Activated CD4-positive, alpha-beta T cell treated with anti-CD3 and anti-CD28 coated beads, Interleukin-2, amount 50 U/mL, for 48 hours (primary cell): ENCODE data around the gene TPSD1.
"Not testable (repeated sequence)": the region's sequence is repeated elsewhere in the genome, so short reads cannot be mapped to it uniquely, and the experiment has no call there.

ENCODE experiments used
- DNase-seq, 2 experiments: peaks; one replicate each; pipeline ENCODE4 v3.0.0-alpha.2; 2020

Gene TPSD1

DNA sequence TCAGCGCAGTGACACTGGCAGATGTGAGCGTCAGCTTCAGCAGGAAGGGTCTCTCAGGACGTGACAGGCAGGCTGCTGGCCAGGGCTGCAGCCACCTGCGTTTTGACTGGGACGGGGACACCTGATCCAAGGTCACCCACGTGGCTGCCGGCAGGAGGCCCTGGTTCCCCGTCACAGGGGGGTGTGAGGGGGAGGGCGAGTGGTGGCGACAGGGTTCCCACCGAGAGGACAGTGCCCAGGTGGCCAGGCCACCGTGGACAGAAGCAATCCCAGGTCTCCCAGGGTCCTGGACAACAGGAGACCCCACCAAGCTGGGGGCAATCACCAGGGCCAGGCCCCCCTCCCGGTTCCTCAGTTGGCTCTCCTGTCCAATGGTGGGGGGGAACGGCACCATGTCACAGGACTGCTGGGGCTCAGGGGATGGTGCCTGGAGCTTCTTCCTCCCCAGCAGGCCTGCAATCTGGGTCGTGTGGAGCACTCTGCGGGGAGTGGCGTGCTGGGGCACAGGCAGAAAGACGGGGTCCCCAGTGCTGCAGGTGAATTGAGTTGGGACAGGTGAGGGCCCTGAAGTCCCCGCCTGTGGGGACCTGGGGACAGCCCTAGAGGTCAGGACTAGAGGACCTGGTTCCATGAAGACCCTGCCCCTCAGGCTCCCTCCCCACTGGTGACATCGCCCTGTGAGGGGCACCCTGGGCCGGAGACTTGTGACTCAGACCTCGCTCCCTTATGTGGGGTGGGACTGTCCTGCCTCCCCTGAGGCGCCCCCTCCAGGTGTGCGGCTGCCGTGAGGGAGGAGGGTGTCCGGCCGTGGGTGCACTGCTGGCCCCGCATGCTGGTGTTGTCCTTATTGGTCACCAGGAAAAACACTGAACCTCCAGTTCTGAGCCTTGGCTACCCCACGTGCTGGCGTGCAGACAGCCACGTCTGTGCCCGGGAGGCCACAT, 11.7 kb upstream of the TPSD1 start:
- DNase-seq: not testable (repeated sequence)

- DNase-seq: no peak
These were observed 11.0 kb upstream of the TPSD1 start for GRCh38 chr16:1244881-1245280.

DNA sequence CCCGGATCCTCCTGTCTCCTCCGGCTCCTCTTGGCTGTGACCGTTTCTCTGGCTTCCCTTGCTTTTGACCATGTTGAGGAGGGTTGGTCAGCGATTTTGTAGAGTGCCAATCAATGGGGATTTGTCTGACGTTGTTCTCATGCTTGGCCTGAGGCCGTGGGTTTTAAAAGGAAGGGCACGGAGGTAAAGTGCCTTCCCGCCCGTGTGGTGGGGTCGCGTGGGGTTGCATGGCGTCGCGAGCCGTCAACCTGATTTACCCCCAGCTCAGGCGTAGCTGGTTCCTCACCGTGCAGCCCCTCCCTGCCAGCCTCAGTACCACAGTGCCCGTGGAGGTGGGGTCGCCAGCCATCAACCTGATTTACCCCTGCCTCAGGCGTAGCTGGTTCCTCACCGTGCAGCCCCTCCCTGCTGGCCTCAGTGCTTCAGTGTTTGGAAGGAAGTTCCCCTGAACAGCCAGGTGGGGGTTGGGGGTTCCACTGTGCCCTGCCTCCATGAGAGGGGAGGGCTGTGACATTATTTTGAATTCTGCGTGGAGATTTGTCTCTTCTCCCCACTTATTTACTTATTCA, 10.3 kb upstream of the TPSD1 start:
- no peak for DNase-seq

DNA sequence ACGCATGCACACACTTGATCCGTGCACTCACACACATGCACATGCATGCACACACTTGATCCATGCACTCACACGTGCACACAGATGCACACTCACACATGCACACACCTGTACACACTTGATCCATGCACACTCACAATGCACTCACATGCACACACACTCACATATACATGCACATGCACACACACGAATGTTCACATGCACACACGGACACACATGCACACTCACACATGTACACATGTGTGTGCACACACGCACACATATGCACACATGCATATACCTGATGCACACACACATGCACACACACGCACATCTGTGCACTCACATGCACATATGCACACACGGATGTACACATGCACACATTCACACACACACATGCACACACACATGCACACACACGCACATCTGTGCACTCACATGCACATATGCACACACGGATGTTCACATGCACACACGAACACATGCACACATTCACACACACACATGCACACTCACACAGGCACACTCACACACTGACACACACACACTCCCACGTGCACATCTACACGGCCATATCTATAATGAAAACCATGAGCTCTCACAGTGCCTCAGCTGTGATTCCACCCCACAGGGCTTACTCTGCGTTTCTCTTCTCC, 7.8 kb upstream of the TPSD1 start:
- DNase-seq: not testable (repeated sequence)

DNA sequence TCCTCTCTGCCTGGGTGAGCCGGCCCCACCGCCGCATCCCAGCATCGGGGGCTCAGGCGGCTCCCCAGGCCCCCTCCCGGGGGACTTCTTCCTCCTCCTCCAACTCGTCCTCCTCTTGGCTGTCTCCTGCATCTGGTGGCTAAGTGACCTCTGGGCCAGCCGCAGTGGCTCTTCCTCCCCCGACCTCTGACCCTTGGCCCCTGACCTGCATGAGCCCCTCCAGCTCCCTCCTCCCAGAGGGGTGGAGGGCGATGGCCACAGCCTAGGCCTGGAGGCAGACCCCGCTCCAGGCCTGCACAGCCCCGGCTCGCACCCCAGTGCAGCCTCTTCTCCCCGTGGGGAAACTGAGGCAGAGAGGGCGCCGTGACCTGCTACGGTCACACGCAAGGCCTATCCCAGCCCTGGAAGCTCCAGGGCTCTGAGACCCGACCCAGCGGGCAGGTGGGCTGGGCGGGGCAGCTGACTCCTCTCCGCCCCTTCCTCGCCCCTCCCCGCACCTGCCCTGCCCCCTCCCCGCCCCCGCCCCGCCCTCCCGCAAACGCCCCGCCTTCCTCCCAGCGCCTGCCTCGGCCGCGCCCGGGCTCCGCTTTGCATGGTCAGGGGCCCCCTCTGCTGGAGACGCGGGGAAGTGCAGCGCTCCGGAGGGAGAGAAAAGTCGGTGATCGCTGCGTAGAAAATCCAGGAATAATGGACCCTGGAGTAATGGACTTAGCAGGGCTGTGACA, 6.7 kb upstream of the TPSD1 start:
- not testable (repeated sequence) for DNase-seq

DNA sequence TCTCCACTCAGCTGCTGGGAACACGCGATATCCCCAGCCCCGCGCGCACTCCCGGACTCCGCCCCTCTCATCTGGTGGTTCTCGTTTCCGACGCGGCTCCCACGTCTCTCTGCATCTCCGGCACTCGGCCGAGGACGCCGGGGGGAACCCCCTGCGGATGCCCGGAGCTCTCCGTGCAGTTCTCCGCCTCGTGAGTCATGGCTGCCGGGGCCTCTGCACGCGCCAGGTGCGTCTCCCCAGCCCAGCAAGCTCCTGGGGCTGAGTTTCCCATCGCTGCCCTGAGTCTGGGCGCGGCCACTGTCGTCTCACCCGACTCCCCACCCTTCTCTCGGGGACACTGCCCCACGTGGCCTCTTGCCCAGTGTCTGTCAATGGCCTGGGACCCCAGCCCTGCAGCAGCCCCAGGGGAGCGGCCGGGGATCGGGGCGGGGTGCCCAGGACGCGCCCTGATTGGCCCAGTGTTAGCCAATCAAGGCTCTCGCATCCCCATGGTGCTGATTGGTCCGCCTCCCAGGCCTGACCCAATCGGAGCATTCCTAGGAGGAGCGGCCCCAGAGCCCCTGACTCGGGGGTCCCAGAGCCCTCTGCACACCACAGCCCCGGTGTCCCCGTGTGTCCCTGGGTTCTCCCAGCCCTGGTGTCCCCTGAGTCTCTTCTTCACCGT, 2.0 kb upstream of the TPSD1 start:
- not testable (repeated sequence) for DNase-seq

DNA sequence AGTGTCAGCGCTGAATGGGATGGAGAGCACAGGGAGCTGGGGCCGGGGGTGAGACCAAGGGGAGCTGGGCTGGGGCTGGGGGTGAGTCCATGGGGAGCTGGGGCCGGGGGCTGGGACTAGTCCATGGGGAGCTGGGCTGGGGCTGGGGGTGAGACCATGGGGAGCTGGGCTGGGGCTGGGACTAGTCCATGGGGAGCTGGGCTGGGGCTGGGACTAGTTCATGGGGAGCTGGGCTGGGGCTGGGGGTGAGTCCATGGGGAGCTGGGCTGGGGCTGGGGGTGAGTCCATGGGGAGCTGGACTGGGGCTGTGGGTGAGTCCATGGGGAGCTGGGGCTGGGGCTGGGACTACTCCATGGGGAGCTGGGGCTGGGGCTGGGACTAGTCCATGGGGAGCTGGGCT, 1.0 kb upstream of the TPSD1 start:
- not testable (repeated sequence) for DNase-seq

DNA sequence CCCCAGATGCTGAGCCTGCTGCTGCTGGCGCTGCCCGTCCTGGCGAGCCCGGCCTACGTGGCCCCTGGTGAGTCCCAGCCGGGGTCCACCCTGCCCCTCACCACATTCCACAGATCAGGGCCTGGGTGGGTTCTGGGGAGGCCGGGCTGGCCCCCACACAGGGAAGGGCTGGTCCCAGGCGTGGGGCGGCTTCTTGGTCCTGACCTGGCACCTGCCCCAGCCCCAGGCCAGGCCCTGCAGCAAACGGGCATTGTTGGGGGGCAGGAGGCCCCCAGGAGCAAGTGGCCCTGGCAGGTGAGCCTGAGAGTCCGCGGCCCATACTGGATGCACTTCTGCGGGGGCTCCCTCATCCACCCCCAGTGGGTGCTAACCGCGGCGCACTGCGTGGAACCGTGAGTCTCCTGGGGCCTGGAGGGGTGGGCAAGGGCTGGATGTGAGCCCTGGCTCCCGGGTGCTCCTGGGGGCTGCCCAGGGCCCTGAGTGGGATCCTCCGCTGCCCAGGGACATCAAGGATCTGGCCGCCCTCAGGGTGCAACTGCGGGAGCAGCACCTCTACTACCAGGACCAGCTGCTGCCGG, 516 bp downstream of the TPSD1 start:
- not testable (repeated sequence) for DNase-seq

- DNase-seq: no peak
These were observed 1.0 kb downstream of the TPSD1 start for GRCh38 chr16:1256874-1257322.

DNA sequence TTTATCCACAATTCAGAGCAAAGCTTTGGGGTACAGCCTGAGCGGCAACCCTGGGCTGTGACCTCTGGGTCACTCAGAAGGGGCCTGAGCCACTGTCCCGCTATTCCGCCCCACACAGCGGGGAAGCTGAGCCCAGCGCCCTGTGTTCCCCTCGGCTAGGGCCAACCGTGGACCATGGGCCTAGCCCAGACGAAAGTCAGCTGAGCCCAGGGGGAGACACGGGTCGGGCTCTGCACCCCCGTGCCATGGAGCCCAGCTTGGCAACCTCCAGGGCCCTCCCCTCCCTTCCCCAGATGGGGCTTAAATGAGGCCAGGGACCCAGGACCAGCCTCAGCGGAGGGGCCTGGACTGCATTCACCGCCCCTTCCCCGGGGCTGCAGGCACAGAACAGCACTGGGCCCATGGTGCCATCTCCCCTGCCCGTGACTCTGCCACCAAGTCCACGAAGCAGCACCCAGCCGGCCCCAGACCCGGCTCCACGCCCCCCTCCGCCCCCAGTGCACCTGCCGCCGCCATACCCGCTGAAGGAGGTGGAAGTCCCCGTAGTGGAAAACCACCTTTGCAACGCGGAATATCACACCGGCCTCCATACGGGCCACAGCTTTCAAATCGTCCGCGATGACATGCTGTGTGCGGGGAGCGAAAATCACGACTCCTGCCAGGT, 1.8 kb downstream of the TPSD1 start:
- no peak for DNase-seq

DNA sequence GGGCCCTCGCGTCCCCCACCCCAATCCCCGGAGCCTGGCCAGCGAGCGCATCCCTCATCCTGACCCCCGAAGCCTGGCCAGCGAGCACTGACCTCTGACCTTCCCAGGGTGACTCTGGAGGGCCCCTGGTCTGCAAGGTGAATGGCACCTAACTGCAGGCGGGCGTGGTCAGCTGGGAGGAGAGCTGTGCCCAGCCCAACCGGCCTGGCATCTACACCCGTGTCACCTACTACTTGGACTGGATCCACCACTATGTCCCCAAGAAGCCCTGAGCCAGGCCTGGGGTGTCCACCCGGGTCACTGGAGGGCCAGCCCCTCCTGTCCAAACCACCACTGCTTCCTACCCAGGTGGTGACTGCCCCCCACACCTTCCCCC, 2.3 kb downstream of the TPSD1 start:
- no peak for DNase-seq

DNA sequence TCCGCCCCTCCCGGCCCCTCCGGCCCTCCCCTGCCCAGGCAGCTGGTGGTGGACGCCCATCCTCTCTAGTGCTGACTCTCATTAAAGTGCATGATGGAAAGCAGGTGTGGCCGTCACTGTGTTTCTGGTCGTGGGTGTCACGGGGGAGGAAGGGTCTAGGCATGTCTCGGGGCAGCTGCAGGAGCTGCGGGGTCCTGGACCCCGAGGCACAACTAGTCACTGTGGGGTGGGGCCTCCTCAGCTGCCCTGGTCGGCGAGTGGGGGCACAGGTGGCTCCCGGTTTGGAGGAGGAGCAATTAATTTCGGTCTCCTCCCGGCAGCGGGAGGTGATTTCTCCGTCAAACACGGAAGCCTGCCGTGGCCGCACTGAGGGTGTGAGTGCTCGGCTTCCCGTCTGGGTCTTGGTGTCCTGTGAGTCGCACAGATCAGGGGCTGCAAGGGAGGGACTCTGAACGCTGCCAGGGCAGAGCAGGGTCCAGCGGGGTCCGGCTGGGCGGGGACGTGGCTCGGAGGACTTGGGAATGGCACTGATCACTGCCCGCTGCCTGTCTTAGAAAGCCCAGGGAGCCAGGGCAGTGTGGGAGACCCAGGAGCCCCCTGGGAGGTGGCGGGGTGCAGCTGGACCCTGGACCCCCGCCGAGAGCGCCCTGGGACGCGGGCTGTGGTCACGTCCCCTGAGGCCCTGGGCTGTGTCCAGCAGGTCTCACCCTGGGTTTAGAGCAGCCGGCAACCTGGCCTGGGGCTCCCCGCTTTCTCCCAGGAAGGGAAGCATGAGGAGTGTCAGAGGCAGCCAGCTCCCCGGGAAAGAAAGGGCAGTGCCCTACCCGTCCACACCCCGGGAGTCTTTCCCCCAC, 3.3 kb downstream of the TPSD1 start:
- DNase-seq: no peak

DNA sequence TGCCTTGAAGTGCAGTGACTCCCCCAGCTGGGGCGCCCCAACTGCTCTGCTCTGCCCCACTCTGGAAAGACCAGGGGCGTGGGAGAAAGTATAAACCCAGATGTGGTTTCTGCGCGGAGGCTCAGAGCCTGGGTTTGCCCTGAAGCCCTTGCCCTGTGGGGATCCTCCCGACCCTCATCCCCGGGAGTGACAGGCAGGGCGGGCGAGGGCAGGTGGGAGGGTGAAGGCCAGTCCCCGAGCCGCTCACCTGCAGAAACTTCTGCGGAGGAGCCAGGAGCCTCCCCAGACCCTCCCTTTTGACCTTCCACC, 3.8 kb downstream of the TPSD1 start:
- DNase-seq: no peak

GRCh38 chr16:1260101-1260680, 4.3 kb downstream of the TPSD1 start:
- DNase-seq: no peak

- peak in 1 of 2 experiments; percentile 12 for DNase-seq
These were observed 5.4 kb downstream of the TPSD1 start for GRCh38 chr16:1261131-1261892.

DNA sequence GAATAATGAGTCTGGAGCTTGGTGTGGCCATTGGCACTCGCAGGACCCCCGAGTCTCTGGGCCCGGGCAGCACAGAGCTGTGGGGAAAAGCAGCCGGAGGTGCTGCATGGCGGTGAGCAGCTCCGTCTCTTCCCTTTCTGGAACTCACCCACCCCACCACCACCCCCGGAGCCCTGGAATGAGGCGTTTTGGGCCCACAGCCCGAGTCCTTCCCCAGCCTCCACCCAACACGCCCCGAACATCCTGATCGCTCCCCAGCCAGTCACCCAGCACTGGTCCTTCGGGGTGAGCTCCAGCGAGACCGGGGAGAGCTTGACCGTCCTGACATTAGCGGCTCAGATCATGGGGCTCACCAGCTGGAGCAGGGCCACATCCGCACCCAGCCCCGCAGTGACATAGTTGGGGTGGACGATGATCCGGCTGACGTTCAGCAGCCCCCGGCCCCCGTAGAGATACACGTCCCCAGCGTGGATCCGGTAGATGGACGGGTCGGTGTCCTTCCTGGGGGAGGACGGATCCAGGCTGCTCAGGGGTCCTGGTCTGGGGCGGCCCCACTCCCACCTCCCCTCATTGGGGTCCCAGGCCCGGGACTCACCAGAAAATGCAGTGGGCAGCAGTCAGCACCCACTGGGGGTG, 6.5 kb downstream of the TPSD1 start:
- no peak for DNase-seq

DNA sequence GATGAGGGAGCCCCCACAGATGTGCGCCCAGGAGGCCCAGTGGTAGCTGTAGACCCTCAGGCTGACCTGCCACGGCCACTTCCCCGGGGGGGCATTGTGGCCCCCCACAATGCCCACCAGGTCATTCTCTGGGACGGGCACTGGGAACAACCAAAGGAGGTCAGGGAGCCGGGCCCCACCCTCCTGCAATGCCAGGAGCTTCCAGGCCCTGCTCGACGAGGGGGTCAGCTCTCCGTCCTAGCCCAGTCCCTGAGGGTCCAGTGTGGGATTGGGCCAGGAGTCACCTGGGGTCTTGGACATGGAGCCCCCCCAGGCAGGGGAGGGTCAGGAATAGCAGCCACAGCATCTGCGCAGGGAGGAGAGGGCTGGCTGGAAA, 7.0 kb downstream of the TPSD1 start:
- no peak for DNase-seq

- no peak for DNase-seq
These were observed 7.9 kb downstream of the TPSD1 start for GRCh38 chr16:1263591-1264344.
